Loucy (cell line): ENCODE measurements around the gene RHBG.

ENCODE experiments used
- H2AFZ ChIP-seq: fragments of 200-600 bp; sonication (generic); 2 replicates; pipeline ENCODE4 v1.6.0; 2016; ENCODE audit warnings: antibody characterized with exemption, mild to moderate bottlenecking, low read length, moderate library complexity
- H3F3A ChIP-seq: fragments of 200-600 bp; 2 replicates; pipeline ENCODE4 v1.6.0; 2016; ENCODE audit warnings: antibody characterized with exemption, low read depth, mild to moderate bottlenecking
- H3K27me3 ChIP-seq: fragments of 200-600 bp; sonication (generic); 2 replicates; pipeline ENCODE4 v1.6.1; 2014; ENCODE audit warnings: low read length, mild to moderate bottlenecking; ENCODE audit not compliant: insufficient read depth, poor library complexity, severe bottlenecking
- H3K36me3 ChIP-seq: fragments of 200-600 bp; sonication (generic); 2 replicates; pipeline ENCODE4 v1.6.1; 2016; ENCODE audit warnings: low read length; ENCODE audit not compliant: insufficient read depth
- H3K4me1 ChIP-seq: fragments of 200-600 bp; sonication (generic); 2 replicates; pipeline ENCODE4 v1.5.1; 2014; ENCODE audit warnings: low read length, mild to moderate bottlenecking; ENCODE audit not compliant: insufficient read depth, poor library complexity, severe bottlenecking
- H3K4me2 ChIP-seq: fragments of 200-600 bp; sonication (generic); 2 replicates; pipeline ENCODE4 v1.6.0; 2014; ENCODE audit warnings: antibody characterized with exemption, low read length, low read depth, mild to moderate bottlenecking; ENCODE audit not compliant: poor library complexity, severe bottlenecking
- H3K4me3 ChIP-seq: fragments of 200-600 bp; sonication (generic); 2 replicates; pipeline ENCODE4 v1.5.1; 2014; ENCODE audit warnings: low read length, mild to moderate bottlenecking, mixed read lengths; ENCODE audit not compliant: poor library complexity, severe bottlenecking
- H3K79me2 ChIP-seq: fragments of 200-600 bp; sonication (generic); 2 replicates; pipeline ENCODE4 v1.6.1; 2014; ENCODE audit warnings: low read length; ENCODE audit not compliant: insufficient read depth
- H3K9ac ChIP-seq: fragments of 200-600 bp; sonication (generic); 2 replicates; pipeline ENCODE4 v1.6.0; 2014; ENCODE audit warnings: mild to moderate bottlenecking, low read depth, low read length, moderate library complexity; ENCODE audit not compliant: poor library complexity, severe bottlenecking
- H3K9me2 ChIP-seq: fragments of 200-600 bp; sonication (generic); replicated peaks from 2 replicates; pipeline ENCODE4 v1.6.1; 2016; ENCODE audit warnings: low read depth, low read length, mixed read lengths
- H3K9me3 ChIP-seq: fragments of 200-600 bp; sonication (generic); 2 replicates; pipeline ENCODE4 v1.6.1; 2014; ENCODE audit warnings: mild to moderate bottlenecking, antibody characterized with exemption, low read length, low read depth; ENCODE audit not compliant: insufficient read depth
- H4K20me1 ChIP-seq: fragments of 200-600 bp; sonication (generic); 2 replicates; pipeline ENCODE4 v1.6.0; 2014; ENCODE audit warnings: antibody characterized with exemption, low read length, mild to moderate bottlenecking; ENCODE audit not compliant: insufficient read depth, poor library complexity, severe bottlenecking
- EZH2phosphoT487 ChIP-seq: fragments of 200-600 bp; IDR thresholded peaks from 2 replicates; pipeline ENCODE4 v1.6.1; 2018; ENCODE audit warnings: antibody characterized with exemption, mild to moderate bottlenecking, moderate library complexity, borderline replicate concordance
- TF ChIP-seq, protein P1 (sequence below): fragments of 200-600 bp; sonication (generic); conservative IDR thresholded peaks from 2 replicates; pipeline ENCODE4 v1.5.1; 2014; ENCODE audit warnings: mild to moderate bottlenecking, antibody characterized with exemption, low read length

The RHBG gene

DNA sequence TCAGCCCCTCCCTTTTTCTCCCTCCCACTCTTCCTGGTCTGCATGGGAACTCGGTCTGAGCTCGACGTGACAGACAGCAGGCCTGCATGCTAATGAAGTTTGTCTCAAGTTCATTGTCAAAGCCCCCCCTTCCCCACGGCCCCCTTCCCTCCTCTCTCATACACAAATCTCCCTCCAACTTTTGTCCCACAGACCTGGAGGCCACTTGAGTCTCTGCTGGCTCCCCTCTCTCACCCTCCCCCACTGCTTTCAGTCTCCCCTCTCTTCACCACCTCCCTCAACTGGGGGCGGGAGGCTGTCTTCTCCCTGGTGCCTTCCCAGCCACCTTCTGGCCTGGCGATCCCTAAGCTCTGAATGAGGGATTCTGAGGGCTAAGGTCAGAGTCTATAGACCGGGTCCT is 61.3 kb downstream of the RHBG start:
- Histone ChIP-seq H3K27me3 (peaks cover 5% of the 10 kb centered on the region), H4K20me1 (no peaks in the 10 kb centered on the region), H3F3A (no peaks in the 10 kb centered on the region), H3K4me2 (no peak overlapping the region), H3K4me1 (no peaks in the 10 kb centered on the region), H3K9ac (no peak overlapping the region), H3K79me2 (no peaks in the 10 kb centered on the region), H3K9me2 (no peaks in the 10 kb centered on the region), H3K36me3 (no peaks in the 10 kb centered on the region), H3K4me3 (no peak overlapping the region), H2AFZ (no peak overlapping the region), H3K9me3 (no peaks in the 10 kb centered on the region)
- TF ChIP-seq, protein P1, sequence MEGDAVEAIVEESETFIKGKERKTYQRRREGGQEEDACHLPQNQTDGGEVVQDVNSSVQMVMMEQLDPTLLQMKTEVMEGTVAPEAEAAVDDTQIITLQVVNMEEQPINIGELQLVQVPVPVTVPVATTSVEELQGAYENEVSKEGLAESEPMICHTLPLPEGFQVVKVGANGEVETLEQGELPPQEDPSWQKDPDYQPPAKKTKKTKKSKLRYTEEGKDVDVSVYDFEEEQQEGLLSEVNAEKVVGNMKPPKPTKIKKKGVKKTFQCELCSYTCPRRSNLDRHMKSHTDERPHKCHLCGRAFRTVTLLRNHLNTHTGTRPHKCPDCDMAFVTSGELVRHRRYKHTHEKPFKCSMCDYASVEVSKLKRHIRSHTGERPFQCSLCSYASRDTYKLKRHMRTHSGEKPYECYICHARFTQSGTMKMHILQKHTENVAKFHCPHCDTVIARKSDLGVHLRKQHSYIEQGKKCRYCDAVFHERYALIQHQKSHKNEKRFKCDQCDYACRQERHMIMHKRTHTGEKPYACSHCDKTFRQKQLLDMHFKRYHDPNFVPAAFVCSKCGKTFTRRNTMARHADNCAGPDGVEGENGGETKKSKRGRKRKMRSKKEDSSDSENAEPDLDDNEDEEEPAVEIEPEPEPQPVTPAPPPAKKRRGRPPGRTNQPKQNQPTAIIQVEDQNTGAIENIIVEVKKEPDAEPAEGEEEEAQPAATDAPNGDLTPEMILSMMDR: no peak
- TF ChIP-seq EZH2phosphoT487: no peak

DNA sequence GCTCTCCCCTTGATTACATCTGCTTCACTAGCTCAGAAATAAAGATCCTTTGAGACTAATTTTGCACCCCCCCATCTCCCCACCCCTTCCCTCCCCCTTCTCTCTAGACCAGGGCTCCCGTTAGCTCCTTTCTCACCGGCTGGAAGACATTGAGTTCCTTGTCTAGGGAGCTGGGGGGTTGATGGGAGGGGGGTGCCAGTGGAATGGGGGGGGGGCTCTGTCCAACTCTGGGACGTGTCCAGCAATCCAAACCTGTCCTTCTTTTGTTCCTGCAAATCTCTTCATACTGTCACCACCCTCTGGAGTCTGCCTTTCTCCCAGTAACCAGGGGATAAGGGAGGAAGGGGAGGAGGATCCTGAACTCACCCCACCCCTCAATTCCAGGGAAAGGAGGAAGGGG is 61.9 kb downstream of the RHBG start:
- H3K27me3 ChIP-seq: peaks cover 5% of the 10 kb centered on the region
- no peak overlapping the region for H3K4me3 ChIP-seq

DNA sequence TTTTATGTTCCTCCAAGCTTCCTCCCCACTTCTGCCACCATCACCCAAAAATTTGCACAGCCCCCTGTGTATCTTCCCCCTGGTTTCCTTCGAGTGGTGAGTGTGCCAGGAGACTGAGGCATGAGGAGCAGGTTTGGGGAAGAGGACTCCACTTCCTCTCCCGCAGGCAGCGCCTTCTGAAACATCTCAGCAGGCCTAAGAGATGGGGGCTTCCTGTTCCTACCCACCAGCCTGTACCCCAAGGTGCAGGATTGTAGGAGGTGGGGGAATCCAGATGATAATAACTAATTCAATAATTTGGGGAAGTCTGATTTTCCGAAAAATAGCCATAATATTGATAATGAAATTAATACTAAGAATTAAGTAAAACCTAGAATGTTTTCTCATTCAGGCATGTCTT is 62.4 kb downstream of the RHBG start:
- Histone ChIP-seq H3K27me3 (peaks cover 5% of the 10 kb centered on the region), H3K4me3 (no peak overlapping the region), H3K36me3 (no peaks in the 10 kb centered on the region), H3F3A (no peaks in the 10 kb centered on the region), H4K20me1 (no peaks in the 10 kb centered on the region), H2AFZ (no peak overlapping the region), H3K9me2 (no peaks in the 10 kb centered on the region), H3K4me1 (no peaks in the 10 kb centered on the region), H3K9ac (no peak overlapping the region), H3K9me3 (no peaks in the 10 kb centered on the region), H3K79me2 (no peaks in the 10 kb centered on the region), H3K4me2 (no peak overlapping the region)
- no peak for TF ChIP-seq EZH2phosphoT487
- TF ChIP-seq, protein P1: no peak

More for the DNA sequence above, 61.9 kb downstream of the RHBG start:
- Histone ChIP-seq H3K4me2 (no peak overlapping the region), H4K20me1 (no peaks in the 10 kb centered on the region), H2AFZ (no peak overlapping the region), H3K79me2 (no peaks in the 10 kb centered on the region), H3K4me1 (no peaks in the 10 kb centered on the region), H3K9me3 (no peaks in the 10 kb centered on the region), H3K36me3 (no peaks in the 10 kb centered on the region), H3K9me2 (no peaks in the 10 kb centered on the region), H3F3A (no peaks in the 10 kb centered on the region), H3K9ac (no peak overlapping the region)
- TF ChIP-seq EZH2phosphoT487: no peak
- TF ChIP-seq, protein P1: no peak
